Lung (tissue), 12 donors: Measurements from ENCODE around the gene SEPHS1. TPM values are rescaled to one million over a fixed set of nuclear protein-coding genes. Genes with fewer than 3 reads are reported as not detected.
A peak's percentile ranks its signal among the peaks of the same experiment; 100 is the strongest.

ENCODE experiments used
- ATAC-seq: fragments of 200-7000 bp; cut with Tn5 transposase; one replicate; pipeline ENCODE4 v1.9.1; 2020; ENCODE audit warnings: moderate number of reproducible peaks; ENCODE audit not compliant: insufficient read depth, low FRiP score
- DNase-seq, 3 donors: peaks; one replicate each; pipeline ENCODE4 v3.0.0-alpha.2; 2013 to 2017
- H3K27ac ChIP-seq, 2 donors: one replicate each; pipeline ENCODE4 v1.5.1; 2013; ENCODE audit warnings: mild to moderate bottlenecking in 2 of 2, moderate library complexity in 2 of 2, control low read depth in 1 of 2, inconsistent platforms in 1 of 2, low read depth in 1 of 2, low read length in 1 of 2
- H3K27me3 ChIP-seq, 3 donors: one replicate each; pipeline ENCODE4 v1.5.1; 2013; ENCODE audit warnings: low read length in 2 of 3; ENCODE audit not compliant: control insufficient read depth in 3 of 3, insufficient read depth in 3 of 3
- H3K36me3 ChIP-seq, 4 donors: one replicate each; pipeline ENCODE4 v1.5.1; 2013; ENCODE audit warnings: low read length in 4 of 4, mild to moderate bottlenecking in 1 of 4, moderate library complexity in 1 of 4; ENCODE audit not compliant: control insufficient read depth in 4 of 4, insufficient read depth in 4 of 4
- H3K4me1 ChIP-seq, 5 donors: one replicate each; pipeline ENCODE4 v1.5.1; 2013; ENCODE audit warnings: low read length in 5 of 5, mild to moderate bottlenecking in 2 of 5, moderate library complexity in 1 of 5; ENCODE audit not compliant: control insufficient read depth in 5 of 5, insufficient read depth in 5 of 5
- H3K4me3 ChIP-seq: one replicate; pipeline ENCODE4 v1.5.1; 2013; ENCODE audit warnings: mild to moderate bottlenecking, control low read depth, moderate library complexity
- H3K9ac ChIP-seq, 2 donors: one replicate each; pipeline ENCODE4 v1.5.1; 2013; ENCODE audit warnings: low read length in 2 of 2, control low read depth in 1 of 2; ENCODE audit not compliant: insufficient read depth in 1 of 2
- H3K9me3 ChIP-seq, 4 donors: one replicate each; pipeline ENCODE4 v1.5.1; 2013; ENCODE audit warnings: low read length in 3 of 4, mild to moderate bottlenecking in 1 of 4, moderate library complexity in 1 of 4; ENCODE audit not compliant: control insufficient read depth in 4 of 4, insufficient read depth in 3 of 4
- WGBS, 2 donors: extraction: QIAGEN DNeasy Blood & Tissue Kit; methylation state at CpG; one replicate each; pipeline ENCODE4 v1.1.7; 2013; 5-methylcytosine and 5-hydroxymethylcytosine counted together
- polyA plus RNA-seq, 2 donors: library from polyadenylated mRNA; stranded (reverse); fragments of 200-250 nt; gene quantifications; one replicate each; pipeline ENCODE4 v1.2.1, GENCODE V29; 2013
- total RNA-seq, 2 donors: library from RNA; depleted of rRNA in 1 of 2; stranded (reverse); fragments of >200 nt in 1 of 2; gene quantifications; one replicate each; pipeline ENCODE4 v1.2.1, GENCODE V29; 2014 to 2021
- TF ChIP-seq, protein P1 (sequence below): IDR thresholded peaks from 2 replicates; pipeline ENCODE4 v1.5.1; 2012; ENCODE audit warnings: mild to moderate bottlenecking; ENCODE audit errors: control extremely low read depth, extremely low read depth
- donor health status: control.
- donor health status: control.
- donor health status: Bipolar disorder and iron deficiency.
- donor health status: healthy.
- donor health status: DM: yes; HTN: yes; CAD: no.

SEPHS1 gene
- total and polyA plus RNA-seq, 4 donors, result 19.5 to 47.3 (median 35.4) TPM

DNA sequence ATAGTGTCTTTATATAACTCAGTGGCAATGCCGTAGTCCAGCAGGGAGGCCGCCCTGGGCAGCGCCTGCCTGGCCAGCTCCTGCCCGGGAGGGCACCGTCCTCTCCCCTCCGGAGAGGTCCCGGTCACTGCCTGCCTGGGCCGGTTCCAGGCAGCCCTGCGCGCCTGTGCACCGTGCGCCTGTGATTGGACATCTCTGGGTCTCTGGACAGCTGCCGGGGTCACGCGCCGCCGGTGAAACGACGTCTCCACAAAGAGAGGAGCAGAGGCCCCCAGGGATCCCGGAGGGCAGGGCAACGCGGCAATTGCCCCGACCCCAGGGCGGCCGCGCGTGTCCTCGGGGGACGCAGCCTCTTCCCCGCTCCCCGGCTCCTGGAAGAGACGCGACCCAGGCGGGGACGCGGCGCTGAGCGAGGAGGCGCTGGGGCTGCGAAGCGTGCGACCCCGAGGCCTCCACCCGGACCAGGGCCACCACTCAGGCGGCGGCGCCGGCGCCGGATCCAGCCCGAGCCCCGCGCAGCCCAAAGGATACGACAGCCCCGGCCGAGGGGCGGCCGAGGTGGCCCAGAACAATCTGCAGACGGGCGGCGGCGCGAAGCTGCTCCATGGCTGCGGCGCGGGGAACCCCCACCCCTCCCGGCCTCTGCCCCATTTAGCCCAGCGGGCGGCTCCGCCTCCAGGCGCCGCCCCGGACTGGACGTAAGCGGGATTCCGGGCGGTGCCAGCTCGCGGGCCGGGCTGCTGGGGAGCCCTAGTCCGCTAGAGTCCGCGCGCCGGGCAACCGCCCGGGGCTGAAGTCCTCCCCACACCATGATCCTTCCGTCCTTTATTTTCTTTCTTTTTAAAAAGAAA is 48.4 kb downstream of the SEPHS1 start, which contains the start of gene PHYH:
Gene PHYH (minus strand): TSS at position 628 of the 851 bp plus-strand sequence. CDS start 22 bp downstream, at position 606.
- Histone ChIP-seq H3K9ac (peak within 1 kb of the TSS; percentile 57 to 86), H3K27ac (peak within 1 kb of the TSS; percentile 95 to 97), H3K4me1 (peaks cover 0 to 13% (median 3%) of the 10 kb centered on the region in 5 donors), H3K36me3 (peaks cover 0 to 5% (median 3%) of the 10 kb centered on the region in 4 donors), H3K4me3 (peak within 1 kb of the TSS; percentile 53), H3K9me3 (no peaks in the 10 kb centered on the region), H3K27me3 (no peaks in the 10 kb centered on the region)
- peak; percentile 89 to 94 (median 92) for DNase-seq
- TF ChIP-seq, protein P1, sequence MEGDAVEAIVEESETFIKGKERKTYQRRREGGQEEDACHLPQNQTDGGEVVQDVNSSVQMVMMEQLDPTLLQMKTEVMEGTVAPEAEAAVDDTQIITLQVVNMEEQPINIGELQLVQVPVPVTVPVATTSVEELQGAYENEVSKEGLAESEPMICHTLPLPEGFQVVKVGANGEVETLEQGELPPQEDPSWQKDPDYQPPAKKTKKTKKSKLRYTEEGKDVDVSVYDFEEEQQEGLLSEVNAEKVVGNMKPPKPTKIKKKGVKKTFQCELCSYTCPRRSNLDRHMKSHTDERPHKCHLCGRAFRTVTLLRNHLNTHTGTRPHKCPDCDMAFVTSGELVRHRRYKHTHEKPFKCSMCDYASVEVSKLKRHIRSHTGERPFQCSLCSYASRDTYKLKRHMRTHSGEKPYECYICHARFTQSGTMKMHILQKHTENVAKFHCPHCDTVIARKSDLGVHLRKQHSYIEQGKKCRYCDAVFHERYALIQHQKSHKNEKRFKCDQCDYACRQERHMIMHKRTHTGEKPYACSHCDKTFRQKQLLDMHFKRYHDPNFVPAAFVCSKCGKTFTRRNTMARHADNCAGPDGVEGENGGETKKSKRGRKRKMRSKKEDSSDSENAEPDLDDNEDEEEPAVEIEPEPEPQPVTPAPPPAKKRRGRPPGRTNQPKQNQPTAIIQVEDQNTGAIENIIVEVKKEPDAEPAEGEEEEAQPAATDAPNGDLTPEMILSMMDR, result no peak
- peak; percentile 87 for ATAC-seq
- WGBS, 2 donors, result 1% methylated on average over 64 to 88 of the region's 88 CpGs

DNA sequence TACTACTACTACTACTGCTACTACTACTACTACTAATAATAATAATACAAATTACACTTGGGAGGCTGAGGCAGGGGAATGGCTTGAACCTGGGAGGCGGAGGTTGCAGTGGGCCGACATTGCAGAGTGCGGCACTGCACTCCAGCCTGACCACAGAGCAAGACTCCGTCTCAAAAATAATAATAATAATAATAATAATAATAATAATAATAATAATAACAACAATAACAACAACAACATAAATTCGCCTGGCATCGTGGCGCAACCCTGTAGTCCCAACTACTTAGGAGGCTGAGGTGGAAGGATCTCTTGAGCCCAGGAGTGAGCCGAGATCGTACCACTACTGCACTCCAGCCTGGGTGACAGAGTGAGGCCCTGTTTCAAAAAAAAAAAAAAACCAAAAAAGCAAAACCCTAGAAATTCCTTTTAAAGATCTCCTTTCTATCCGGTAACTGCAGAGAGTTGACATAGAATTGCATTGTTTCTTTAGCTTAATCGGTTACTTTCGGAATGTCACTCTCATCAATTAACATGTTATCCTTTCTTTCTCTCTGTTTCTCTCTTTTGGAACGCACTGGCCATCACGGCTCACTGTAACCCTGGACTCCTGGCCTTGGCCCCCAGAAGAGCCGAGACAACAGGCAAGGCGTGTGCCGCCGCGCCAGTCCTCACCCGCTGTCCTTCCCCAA is 49.2 kb downstream of the SEPHS1 start:
- ATAC-seq (no peak), DNase-seq (no peak)
- Histone ChIP-seq H3K27me3 (no peaks in the 10 kb centered on the region), H3K4me1 (peaks cover 0 to 13% (median 3%) of the 10 kb centered on the region in 5 donors), H3K9ac (peak overlapping the region; percentile 57 to 86), H3K4me3 (peak overlapping the region; percentile 53), H3K36me3 (peaks cover 3 to 9% (median 4%) of the 10 kb centered on the region in 4 donors), H3K9me3 (no peaks in the 10 kb centered on the region), H3K27ac (peak overlapping the region; percentile 95 to 97)
- TF ChIP-seq, protein P1, result no peak
- 43 to 44% methylated on average over 19 to 20 of the region's 20 CpGs for WGBS, 2 donors

DNA sequence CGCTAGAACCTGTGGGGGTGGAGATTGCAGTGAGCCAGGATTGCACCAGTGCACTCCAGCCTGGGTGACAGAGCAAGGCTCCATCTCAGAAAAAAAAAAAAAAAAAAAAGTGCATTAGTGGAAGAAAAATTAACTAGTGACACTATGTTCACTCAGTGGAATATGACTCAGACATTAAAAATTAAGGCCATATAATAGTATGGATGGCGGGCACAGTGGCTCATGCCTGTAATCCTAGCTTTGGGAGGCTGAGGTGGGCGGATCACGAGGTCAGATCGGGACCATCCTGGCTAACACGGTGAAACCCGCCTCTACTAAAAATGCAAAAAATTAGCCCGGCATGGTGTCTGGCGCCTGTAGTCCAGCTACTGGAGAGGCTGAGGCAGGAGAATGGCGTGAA is 51.6 kb downstream of the SEPHS1 start:
- Histone ChIP-seq H3K4me1 (peaks cover 0 to 15% (median 2%) of the 10 kb centered on the region in 5 donors), H3K4me3 (no peak overlapping the region), H3K36me3 (peaks cover 6 to 15% (median 9%) of the 10 kb centered on the region in 4 donors), H3K27ac (no peak overlapping the region), H3K27me3 (no peaks in the 10 kb centered on the region), H3K9ac (no peak overlapping the region), H3K9me3 (no peaks in the 10 kb centered on the region)
- DNase-seq (no peak), ATAC-seq (no peak)
- WGBS, 2 donors, result 97 to 98% methylated on average over 6 to 10 of the region's 10 CpGs
- TF ChIP-seq, protein P1, result no peak
